OCI-M2 (cell line): Measurements from ENCODE around the gene MAP3K2.
"Not testable (repeated sequence)": the region's sequence is repeated elsewhere in the genome, so short reads cannot be mapped to it uniquely, and the experiment has no call there.

Experiments used
- DNase-seq: peaks from one replicate; lab custom pipeline; 2025; ENCODE audit not compliant: unreplicated experiment; lab: John Stamatoyannopoulos, UW

MAP3K2 gene

GRCh38 chr2:127353873-127354676, 33.7 kb downstream of the MAP3K2 start:
- not testable (repeated sequence) for DNase-seq

GRCh38 chr2:127353223-127353622, 34.6 kb downstream of the MAP3K2 start:
- not testable (repeated sequence) for DNase-seq

GRCh38 chr2:127351603-127352002, 36.2 kb downstream of the MAP3K2 start:
- DNase-seq: no peak

- no peak for DNase-seq
Observed at GRCh38 chr2:127348426-127349000, 39.3 kb downstream of the MAP3K2 start.

- no peak for DNase-seq
Observed at GRCh38 chr2:127347734-127348392, 39.9 kb downstream of the MAP3K2 start.

- no peak for DNase-seq
Observed at GRCh38 chr2:127347015-127347414, 40.8 kb downstream of the MAP3K2 start.

GRCh38 chr2:127343277-127343676, 44.5 kb downstream of the MAP3K2 start:
- DNase-seq: no peak

GRCh38 chr2:127342101-127342500, 45.7 kb downstream of the MAP3K2 start:
- no peak for DNase-seq

- no peak for DNase-seq
Observed at GRCh38 chr2:127332335-127332734, 55.4 kb downstream of the MAP3K2 start.

GRCh38 chr2:127330753-127331152, 57.0 kb downstream of the MAP3K2 start:
- DNase-seq: no peak

- DNase-seq: no peak
Observed at GRCh38 chr2:127326289-127326945, 61.4 kb downstream of the MAP3K2 start.

GRCh38 chr2:127324635-127325034, 63.1 kb downstream of the MAP3K2 start:
- peak; percentile 1 for DNase-seq

- DNase-seq: no peak
Observed at GRCh38 chr2:127321303-127321702, 66.5 kb downstream of the MAP3K2 start.

- no peak for DNase-seq
Observed at GRCh38 chr2:127320586-127321275, 67.0 kb downstream of the MAP3K2 start.

- DNase-seq: no peak
Observed at GRCh38 chr2:127320067-127320466, 67.7 kb downstream of the MAP3K2 start.

GRCh38 chr2:127314193-127314988, 73.4 kb downstream of the MAP3K2 start:
- no peak for DNase-seq

- DNase-seq: no peak
Observed at GRCh38 chr2:127313406-127313805, 74.4 kb downstream of the MAP3K2 start.

- no peak for DNase-seq
Observed at GRCh38 chr2:127310980-127311379, 76.8 kb downstream of the MAP3K2 start.

GRCh38 chr2:127309468-127309867, 78.3 kb downstream of the MAP3K2 start:
- DNase-seq: no peak

GRCh38 chr2:127308586-127309138, 79.1 kb downstream of the MAP3K2 start:
- DNase-seq: no peak
